HG02642 (cell line): ENCODE results near the gene IGSF9.

Experiments
- ATAC-seq: cut with Tn5 transposase; IDR thresholded peaks from one replicate; pipeline ENCODE4 v1.9.1; 2021; ENCODE audit warnings: mild to moderate bottlenecking; ENCODE audit not compliant: unreplicated experiment, poor library complexity

IGSF9 gene

GRCh38 chr1:159879977-159880376 lies 65.4 kb downstream of the IGSF9 start:
- ATAC-seq = no peak

GRCh38 chr1:159879136-159879535 lies 66.3 kb downstream of the IGSF9 start:
- no peak for ATAC-seq

- no peak for ATAC-seq
These were observed 67.5 kb downstream of the IGSF9 start for GRCh38 chr1:159877695-159878444.
